HG02973 (cell line): ENCODE data around the gene GPR132.

ENCODE experiments used
- ATAC-seq: cut with Tn5 transposase; IDR thresholded peaks from one replicate; pipeline ENCODE4 v1.9.1; 2021; ENCODE audit warnings: moderate library complexity; ENCODE audit not compliant: unreplicated experiment

The GPR132 gene

DNA sequence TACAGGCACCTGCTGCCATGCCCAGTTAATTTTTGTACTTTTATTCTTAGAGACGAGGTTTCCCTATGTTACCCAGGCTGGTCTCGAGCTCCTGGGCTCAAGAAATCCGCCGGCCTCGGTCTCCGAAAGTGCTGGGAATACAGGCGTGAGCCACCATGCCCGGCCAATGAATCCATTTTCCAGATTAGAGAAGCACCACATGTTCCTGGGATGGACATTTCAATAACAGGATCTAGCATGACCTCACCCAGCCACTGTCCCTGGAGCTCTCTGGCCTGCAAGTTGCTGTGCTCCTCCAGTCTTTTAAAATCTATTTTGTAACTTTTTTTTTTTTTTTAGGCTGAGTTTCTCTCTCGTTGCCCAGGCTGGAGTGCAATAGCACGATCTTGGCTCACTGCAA is 2.2 kb downstream of the GPR132 start:
- ATAC-seq: no peak

DNA sequence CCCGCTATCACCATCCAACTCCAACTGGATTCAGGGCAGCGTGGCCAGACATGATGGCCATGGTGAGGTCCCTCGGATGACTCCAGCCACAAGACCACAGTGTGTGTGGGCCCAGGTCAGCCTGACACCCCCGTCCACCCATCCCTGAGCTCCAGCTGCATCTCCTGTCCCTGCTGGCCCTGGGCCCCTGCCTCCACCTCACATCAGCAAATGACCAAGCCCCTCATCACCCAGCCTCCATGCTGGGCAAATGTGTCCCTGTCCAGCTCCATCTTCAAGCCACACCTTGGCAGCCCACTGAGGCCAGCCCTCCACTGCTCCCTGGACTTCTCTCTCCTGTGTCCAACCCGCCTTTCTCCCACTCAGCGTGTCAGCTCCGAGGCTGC is 3.2 kb downstream of the GPR132 start:
- ATAC-seq: no peak

DNA sequence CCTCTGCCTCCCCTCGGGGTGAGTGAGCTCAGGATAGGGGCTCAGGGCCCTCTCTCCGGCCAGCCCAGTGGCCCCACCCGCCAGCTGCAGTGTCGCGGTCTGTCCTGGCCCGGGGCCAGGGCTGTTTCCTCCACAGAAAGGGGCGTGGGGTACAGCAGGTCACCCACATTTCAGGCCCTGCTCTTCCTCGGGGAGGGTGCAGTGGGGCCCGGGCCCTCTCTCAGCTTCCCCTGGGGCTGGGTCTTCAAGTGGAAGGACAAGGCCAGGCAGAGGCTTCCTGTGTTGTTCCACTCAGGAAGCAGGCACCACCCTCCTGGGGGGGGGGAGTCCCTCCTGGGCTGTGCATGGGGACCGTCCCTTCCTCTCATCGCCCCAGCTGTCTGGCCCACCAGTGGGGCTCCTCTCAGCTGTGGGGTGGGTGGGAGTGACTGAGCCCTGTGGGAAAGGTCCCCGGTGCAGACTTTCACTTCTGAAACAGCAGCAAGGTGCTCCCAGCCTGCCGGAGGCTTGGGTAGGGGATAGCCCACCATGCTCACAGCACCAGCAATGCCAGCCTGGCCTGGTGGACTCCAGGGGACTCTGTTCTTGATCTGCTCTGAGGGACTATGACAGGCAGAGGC is 3.7 kb downstream of the GPR132 start:
- ATAC-seq: no peak

DNA sequence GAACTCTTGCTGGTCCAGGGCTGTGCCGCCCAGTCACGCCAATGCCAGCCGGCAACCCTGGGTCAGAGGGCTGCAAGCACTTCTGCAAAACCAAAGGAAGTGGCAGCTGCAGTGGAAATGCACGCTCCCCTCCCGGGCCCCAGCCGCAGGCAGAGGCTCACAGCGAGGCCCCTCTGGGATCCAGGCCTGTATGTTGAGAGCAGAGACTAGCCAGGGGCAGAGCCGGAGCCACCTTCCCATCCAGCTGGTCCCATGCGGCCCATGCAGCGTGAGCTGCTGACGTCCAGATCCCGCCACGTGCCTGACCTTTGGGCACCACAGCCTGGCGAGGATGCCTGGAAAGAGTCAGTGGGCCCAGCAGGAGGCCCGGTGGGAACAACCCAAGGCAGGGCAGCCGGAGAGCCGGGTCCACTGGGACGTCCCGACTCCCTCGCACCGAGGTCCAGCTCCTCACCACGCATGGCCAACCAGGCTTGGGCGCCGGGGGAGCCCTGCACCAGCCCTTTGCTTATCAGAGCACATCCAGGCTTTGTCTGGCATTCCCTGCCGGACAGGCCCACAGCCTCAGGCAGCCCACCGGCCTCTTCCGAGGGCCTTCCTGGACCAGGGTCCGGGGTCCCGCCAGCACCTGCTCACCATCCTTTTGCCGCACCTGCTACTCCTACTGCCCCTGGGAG is 4.3 kb downstream of the GPR132 start:
- no peak for ATAC-seq

DNA sequence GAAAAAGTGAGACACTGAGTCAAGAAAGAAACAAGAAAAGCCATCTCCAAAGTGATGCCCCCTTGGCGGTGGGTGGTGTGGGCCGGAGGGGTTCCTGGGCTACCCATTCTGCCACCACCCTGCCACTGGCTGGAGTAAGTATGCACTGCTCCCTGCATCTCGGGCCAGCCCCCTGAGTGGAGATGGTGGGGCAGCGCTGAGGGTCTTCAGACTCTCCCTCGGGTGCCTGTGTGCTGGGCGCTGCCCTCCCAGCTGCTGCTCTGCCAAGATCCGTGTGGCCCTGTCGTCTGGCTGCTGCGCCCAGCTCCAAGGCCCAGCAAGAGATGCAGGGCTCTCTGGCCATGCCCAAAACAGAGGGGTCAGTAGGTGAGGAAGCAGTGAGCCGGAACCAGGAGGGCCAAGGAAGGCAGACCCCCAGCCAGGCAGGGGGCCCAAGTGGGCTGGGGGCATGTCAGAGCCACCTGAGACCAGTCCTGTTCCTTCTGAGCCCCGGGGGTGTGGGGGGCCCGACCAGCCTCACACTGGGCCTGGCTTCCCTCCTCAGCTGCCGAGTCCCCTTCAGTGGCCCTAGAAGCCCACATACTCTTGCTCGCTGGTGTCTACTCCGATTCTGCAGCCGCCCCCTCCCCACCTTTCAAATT is 5.2 kb downstream of the GPR132 start:
- no peak for ATAC-seq

DNA sequence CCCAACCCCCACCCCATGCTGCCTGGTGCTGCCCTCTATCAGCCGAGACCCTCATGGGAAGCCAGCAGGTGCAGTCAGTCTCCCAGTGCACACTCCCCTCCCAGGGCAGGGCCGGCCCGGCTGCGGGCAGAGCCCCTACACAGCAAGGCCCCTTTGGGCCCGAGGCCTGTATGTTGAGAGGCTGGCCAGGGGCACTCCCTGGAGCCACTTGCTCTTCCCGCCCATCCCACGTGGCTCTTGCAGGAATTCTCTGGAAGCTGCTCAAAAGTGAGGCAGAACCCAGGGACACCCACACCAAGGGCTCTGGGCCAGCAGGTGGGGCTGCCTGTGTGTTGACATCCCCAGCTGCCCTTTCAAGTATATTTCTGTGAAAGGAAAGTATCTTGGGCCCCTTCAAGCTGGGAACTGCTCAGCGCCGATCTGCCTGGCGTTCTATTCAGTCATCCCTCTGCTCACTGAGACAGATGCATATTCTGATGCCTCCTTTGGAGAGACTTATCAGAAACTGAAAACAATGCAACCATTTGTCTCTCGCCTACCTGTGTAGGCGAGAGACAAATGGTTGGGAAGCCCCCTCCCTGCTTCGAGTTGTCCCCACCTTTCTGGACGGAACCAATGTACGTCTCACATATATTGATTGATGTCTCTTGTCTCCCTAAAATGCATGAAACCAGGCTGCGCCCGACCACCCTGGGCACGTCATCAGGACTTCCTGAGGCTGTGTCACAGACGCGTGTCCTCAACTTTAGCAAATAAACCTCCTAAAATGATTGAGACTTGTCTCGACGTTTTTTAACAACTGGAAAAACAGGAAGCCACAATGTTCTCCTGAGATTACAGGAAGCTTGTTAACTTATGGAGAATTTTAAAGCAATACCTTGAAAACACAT is 6.0 kb downstream of the GPR132 start:
- ATAC-seq: no peak

DNA sequence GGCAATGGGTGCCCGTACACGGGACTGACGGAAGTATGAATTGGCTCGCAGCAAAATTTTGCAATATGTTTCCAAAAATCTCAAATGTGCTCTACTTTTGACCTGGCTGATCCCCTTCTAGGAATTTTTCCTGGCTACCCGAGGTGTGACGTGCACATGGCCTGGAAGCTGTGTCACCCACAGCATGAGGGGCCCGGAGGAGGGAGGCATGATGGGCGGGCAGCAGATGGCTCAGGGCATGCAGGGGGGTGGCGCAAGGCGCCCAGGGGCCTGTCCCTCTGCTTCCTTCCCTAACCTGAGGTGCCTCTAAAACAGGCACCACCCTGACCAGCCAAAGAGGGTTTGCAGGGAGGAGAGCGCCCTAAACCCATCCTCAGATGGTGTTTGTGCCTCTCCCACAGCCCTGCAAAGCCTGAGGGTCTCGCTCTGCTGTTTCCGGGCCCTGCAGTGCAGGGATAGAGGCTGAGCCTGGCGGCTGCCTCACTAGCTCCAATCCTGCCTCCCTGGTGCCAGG is 6.7 kb downstream of the GPR132 start:
- no peak for ATAC-seq

DNA sequence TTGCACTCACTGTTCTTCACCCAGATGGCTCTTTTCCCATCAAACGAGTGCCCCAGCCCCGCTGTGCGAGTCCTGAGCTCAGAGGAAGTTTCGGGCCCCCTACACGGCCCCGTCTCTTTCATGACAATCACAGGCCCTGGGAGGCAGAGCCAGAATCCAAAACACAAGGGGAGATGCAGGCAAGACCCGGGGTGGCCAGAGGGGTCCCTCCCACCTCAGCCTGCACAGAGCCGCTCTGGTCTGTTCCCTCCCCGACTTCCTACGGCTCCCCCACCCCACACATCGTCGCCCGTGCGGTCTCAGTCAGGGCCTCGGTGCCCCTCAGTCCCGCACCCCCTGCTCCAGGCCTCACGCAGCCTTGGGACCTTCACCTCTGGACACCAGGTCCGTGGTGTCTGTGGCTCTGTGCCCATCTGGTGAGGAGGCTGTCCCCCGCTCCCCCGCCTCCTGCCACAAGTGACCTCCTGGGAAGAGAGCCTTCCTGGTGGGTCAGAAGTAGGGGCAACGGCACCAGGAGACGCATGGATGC is 8.9 kb downstream of the GPR132 start:
- ATAC-seq: no peak

DNA sequence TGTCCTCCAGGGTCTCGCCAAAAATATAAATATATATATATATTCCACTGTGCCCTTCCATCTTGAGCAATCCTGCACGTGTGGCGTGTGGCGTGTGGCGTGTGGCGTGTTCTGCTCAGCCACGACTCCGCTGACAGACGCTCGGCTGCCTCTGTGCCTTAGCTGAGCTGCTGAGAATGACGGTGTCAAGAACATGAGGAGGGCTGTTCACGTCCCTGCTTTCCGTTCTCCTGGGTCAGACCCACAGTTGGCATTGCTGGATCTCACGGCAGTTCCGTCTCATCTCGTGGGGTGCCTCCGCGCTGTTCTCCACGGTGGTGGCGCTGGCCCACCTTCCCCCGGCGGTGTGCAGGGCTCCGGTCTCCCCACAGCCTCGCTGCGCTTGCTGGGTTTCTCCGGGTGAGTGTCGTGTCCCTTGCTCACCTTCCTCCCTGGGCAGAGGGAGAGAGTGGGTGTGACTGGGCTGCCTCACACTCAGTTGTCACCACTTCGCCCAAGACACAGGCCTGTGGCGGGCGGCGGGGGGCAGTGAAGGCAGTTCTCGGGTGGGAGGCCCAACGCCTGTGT is 9.4 kb downstream of the GPR132 start:
- no peak for ATAC-seq

DNA sequence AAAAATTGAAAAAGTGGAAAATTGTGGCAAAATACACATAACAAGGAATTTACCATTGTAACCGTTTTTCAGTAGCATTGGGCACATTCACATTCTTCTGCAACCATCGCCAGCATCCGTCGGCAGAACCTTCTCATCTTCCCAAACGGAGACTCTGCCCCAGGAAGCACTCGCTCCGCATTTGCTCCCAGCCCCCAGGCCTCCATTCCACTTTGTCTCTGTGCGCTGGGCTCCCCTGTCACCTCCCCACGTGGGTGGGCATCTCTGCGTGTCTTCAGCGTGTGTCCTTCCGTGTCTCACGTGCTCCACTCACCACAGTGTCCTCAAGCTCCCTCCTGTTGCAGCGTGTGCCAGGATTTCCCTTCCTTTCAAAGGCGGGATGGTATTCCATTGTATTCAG is 9.9 kb downstream of the GPR132 start:
- no peak for ATAC-seq

DNA sequence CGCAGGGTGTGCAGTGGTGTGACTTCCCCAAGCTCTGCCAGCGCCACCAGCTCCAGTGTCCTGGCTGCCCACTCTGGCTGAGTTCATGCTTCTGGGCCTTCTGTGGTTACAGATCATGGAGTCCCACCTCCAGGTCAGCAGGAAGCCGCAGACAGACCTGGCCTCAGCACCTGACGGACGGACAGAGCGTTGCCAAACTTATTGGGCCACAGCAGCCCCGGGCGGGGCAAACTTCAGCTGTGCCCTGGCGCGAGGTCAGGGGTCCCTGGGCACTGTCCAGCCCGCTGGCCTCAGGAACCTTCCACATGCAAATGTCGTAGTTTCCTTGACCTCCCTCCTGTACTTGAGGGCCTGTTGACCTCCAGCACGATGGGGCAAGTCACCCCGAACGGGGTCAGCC is 11.2 kb downstream of the GPR132 start:
- no peak for ATAC-seq

DNA sequence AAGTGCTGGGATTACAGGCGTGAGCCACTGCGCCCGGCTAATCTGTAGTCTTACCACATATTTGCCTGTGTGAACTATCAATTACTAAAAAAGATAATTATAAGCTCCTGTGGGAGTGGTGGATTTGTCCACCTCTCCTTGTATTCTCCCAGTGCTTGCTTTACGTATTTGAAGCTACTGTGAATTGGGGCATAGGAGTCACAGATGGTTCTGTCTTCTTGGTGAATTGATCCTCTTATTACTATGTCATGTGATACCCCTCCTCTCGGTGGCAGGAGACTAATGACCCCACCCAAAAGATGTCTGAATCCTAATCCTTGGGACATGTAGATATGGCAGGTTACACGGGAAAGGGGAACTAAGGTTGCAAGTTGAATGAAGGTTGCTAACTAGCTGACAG is 11.8 kb downstream of the GPR132 start:
- ATAC-seq: no peak

DNA sequence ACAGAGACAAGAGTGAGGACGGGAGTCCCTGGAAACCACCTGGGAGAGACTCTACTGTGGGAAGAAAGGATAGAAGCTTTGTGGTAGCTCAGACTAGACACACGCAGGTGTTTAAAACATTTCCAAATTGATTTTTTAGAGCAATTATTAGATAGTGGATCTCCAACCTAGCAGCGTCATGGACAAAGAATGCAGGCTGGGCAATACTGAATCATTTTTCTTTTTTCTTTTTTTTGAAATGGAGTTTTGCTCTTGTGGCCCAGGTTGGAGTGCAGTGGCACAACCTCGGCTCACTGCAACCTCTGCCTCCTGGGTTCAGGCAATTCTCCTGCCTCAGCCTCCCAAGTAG is 13.1 kb downstream of the GPR132 start:
- no peak for ATAC-seq

DNA sequence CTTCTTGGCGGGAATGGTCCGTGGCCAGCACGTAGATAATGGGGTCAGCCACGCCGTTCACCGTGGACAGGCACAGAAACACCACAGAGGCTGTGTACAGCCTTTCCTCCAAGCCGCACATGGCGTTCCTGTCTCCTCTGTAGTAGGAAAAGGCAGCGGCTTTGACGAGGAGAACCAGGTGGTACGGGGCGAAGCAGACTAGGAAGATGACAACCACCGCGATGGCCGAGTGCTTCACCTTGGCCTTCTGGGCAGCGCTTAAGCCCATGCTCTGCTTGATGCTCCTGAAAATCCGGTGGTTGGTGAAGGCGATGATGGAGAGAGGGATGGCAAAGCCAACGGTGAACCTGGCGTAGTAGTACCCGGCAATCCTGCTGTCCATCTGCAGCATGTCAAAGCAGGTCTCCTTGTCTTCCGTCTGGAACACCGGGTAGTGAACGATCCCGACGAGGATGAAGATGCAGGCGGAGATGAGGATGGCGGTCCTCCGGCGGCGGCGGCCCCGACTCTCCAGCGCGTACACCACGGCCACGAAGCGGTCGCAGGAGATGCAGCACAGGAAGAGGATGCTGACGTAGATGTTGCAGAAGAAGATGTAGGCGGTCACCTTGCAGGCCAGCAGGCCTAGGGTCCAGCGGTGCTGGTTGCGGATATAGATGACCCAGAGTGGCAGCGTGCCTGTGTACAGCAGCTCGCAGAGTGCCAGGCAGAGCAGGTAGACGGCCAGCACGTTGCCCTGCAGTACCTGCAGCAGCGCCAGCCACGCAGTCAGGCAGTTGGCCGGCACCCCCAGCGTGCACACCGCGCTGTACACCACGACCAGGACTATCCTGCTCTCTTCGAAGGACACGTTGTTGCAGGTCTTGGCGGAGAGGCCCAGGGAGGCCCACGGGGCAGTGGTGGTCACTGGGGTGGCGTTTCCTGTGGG is 13.8 kb downstream of the GPR132 start:
- ATAC-seq: no peak

DNA sequence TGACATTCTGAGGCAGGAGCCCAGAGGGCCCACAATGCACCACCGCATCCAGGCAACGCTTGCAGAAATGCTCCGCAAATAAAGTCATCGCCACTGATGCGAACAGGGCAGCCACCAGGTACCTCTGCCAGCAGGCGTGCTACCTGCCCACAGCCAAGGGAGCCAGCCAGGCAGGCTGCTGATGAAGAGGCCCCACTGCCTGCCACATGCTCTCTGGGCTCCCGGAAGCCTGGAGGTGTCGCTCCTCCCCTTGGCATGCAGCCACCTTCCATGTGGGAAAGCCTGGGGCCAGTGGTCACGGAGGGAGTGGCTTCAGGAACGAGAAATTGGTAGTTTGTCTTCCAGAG is 14.7 kb downstream of the GPR132 start:
- ATAC-seq: no peak

DNA sequence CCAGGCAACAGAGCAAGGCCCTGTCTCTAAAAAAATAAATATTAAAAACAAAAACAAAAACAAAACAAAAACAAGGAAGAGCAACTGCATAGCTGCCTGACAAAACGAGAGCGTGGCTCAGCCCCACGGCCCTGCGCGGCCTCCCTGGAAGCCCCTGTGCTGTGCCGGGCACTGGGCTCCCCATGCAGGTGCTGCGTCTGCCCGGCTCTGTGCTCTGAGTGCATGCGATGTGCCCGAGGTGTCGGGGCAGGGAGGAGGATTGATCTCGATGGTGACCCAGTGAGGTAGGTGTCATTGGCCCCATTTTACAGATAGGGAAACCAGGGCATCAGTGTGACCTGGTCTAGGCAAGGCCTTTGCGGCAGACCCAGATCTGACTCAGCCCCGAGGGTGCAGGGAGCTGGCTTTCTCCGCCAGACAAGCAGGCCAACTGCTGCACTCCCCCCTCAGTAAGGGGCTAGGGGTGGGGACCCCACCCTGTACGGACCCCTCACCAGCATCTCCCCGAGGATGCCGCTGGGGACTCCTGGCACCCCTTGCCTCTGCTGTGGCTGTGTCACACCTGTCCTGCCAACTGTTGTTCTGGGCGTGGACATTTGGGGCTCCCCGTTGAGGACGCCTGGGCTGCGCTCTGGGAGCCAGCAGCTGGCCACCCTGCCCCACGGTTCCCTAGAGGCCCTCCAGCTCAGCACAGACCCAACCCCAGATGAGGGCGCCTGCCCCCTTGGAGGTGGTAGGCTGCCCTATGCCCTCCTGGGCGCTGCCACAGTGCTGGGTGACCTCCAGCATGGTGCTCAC is 15.3 kb downstream of the GPR132 start:
- ATAC-seq: no peak

DNA sequence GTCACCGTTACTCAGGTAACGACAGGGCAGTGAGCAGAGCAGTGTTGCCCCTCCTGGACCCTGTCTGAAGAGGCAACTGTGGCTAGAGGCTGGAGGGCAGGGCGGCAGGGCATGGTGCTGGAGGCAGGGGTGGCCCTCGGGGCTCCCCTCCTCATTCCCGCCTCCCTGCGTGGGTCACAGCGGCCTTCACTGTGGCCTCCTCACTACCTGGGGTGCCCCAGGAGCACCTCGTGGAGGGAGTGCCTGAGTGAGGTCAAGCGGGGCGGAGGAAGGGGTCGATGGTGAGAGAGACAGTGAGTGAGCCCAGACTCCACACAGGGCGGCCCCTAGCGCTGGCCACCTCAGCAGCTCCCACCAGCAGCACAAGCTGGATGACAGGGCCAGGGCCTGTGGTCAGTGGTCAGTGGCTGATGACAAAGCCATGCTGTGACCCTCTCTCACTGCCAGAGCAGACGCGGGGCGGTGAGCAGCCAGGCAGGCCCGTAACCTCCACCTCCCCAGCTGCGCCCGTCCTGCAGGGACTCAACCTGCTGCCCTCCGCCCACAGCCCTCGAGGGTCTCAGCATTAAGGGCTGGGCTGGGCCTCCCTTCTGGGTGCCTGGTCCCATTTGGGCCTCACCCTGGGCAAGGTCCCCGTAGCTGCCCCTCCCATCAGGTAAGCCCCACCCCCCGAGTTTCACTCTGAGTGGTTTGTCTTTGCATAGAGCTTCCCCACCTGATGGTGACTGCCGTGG is 17.8 kb downstream of the GPR132 start:
- no peak for ATAC-seq

DNA sequence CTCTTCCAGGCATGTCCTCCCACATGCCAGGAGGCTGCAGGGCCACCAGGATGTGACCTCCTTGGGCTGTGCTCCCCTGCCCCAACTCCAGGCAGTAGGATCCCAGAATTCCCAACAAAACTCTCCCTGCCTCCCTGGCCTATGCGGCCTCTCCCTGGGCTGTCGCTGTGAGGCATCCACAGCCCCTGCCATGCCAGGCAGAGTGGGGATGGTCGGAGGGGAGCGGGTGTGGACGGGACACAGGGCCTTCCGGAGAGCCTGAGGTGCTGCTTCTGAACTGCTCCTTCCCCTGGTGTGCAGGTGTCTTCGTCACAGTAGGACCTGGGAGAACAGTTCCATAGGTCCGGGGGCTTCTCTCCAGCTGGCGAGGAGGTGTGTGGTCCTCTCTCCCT is 18.3 kb downstream of the GPR132 start:
- ATAC-seq: no peak
